T47D (cell line): ENCODE results near the gene TM6SF1.
"Not testable (repeated sequence)": the region's sequence is repeated elsewhere in the genome, so short reads cannot be mapped to it uniquely, and the experiment has no call there.

Source experiments
- DNase-seq, 2 experiments: peaks; one replicate each; pipeline versions ENCODE4 v3.0.0 to v3.0.0-alpha.2; 2011 to 2012; ENCODE audit warnings: low read depth in 1 of 2, low spot score in 1 of 2
- JUND ChIP-seq: IDR thresholded peaks from 2 replicates; pipeline ENCODE4 v1.6.1; 2012; ENCODE audit warnings: low read depth
- in situ Hi-C: cut with HindIII; loops from 2 replicates; pipeline ENCODE4 v1.10.0; 2016; ENCODE audit warnings: low sequenced_read_pairs, low pct_unique_long_range_greater_than_20kb

Gene TM6SF1

GRCh38 chr15:83113881-83114674, 6.6 kb downstream of the TM6SF1 start:
- in situ Hi-C loops, result no loop called here
- DNase-seq, result no peak
- no peak for TF ChIP-seq JUND

GRCh38 chr15:83114856-83115255, 7.4 kb downstream of the TM6SF1 start:
- in situ Hi-C loops, result no loop called here
- no peak for DNase-seq

GRCh38 chr15:83115410-83115809, 8.0 kb downstream of the TM6SF1 start:
- in situ Hi-C loops, result no loop called here
- DNase-seq, result no peak
- TF ChIP-seq JUND, result no peak

More at GRCh38 chr15:83114856-83115255, 7.4 kb downstream of the TM6SF1 start:
- no peak for TF ChIP-seq JUND

GRCh38 chr15:83115831-83116565, 8.6 kb downstream of the TM6SF1 start:
- no peak for TF ChIP-seq JUND
- DNase-seq, result no peak
- in situ Hi-C loops, result no loop called here

GRCh38 chr15:83118291-83118827, 10.9 kb downstream of the TM6SF1 start:
- no peak for TF ChIP-seq JUND
- no peak for DNase-seq
- in situ Hi-C loops, result no loop called here

- in situ Hi-C loops, result no loop called here
- DNase-seq, result no peak
- TF ChIP-seq JUND, result no peak
Measured at GRCh38 chr15:83118968-83119367, 11.5 kb downstream of the TM6SF1 start.

- no peak for TF ChIP-seq JUND
- in situ Hi-C loops, result no loop called here
- DNase-seq, result no peak
Measured at GRCh38 chr15:83119968-83120581, 12.6 kb downstream of the TM6SF1 start.

- DNase-seq, result no peak
- TF ChIP-seq JUND, result no peak
- in situ Hi-C loops, result no loop called here
Measured at GRCh38 chr15:83123529-83123928, 16.1 kb downstream of the TM6SF1 start.

- in situ Hi-C loops, result no loop called here
- TF ChIP-seq JUND, result no peak
- peak in 1 of 2 experiments; percentile 69 for DNase-seq
Measured at GRCh38 chr15:83127547-83128150, 20.2 kb downstream of the TM6SF1 start.

- in situ Hi-C loops, result no loop called here
- no peak for TF ChIP-seq JUND
- no peak for DNase-seq
Measured at GRCh38 chr15:83129791-83130190, 22.3 kb downstream of the TM6SF1 start.

GRCh38 chr15:83132861-83133523, 25.5 kb downstream of the TM6SF1 start:
- no peak for TF ChIP-seq JUND
- DNase-seq, result no peak
- in situ Hi-C loops, result no loop called here

GRCh38 chr15:83142151-83142550, 34.7 kb downstream of the TM6SF1 start:
- in situ Hi-C loops, DNase-seq: not testable (repeated sequence)
